IMR-90 (cell line): ENCODE data around the gene CCDC97. TPM values are rescaled to one million over a fixed set of nuclear protein-coding genes. Genes with fewer than 3 reads are reported as not detected.

Source experiments
- ATAC-seq: fragments of 200-7000 bp; cut with Tn5 transposase; 2 replicates; pipeline ENCODE4 v1.9.1; 2020; ENCODE audit warnings: low read depth, mild to moderate bottlenecking, moderate library complexity
- BruUV-seq: library from RNA; stranded (reverse); fragments of 400-500 nt; replicated peaks from 2 replicates; lab custom pipeline; 2021; lab: Mats Ljungman, UMichigan
- CTCF ChIA-PET: fragments of 300-600 bp; formaldehyde crosslinking; extraction: SDS; loops from one replicate; lab custom pipeline; 2021; ENCODE audit warnings: antibody characterized with exemption; lab: Yijun Ruan, JAX
- POLR2A ChIA-PET: fragments of 300-600 bp; sonication (Branson Sonifier 250); formaldehyde crosslinking; loops from one replicate; lab custom pipeline; 2022; ENCODE audit warnings: antibody characterized with exemption; ENCODE audit not compliant: unreplicated experiment; lab: Charles Lee
- DNase-seq: peaks from one replicate; pipeline ENCODE4 v3.0.0; 2013
- H2AFZ ChIP-seq: replicated peaks from 2 replicates; pipeline ENCODE3; 2013; ENCODE audit warnings: low read length, mild to moderate bottlenecking; ENCODE audit not compliant: poor library complexity
- H2AK5ac ChIP-seq: 2 replicates; pipeline ENCODE4 v1.6.1; 2013; ENCODE audit warnings: low read depth, low read length, inconsistent platforms
- H2AK9ac ChIP-seq: replicated peaks from 2 replicates; pipeline ENCODE3; 2013; ENCODE audit warnings: mild to moderate bottlenecking, low read depth, low read length, moderate library complexity; ENCODE audit not compliant: poor library complexity
- H2BK120ac ChIP-seq: 2 replicates; pipeline ENCODE4 v1.6.1; 2013; ENCODE audit warnings: low read depth, low read length, inconsistent platforms
- H2BK15ac ChIP-seq: 3 replicates; pipeline ENCODE4 v1.6.1; 2013; ENCODE audit warnings: low read depth, low read length, inconsistent platforms
- H2BK20ac ChIP-seq: 2 replicates; pipeline ENCODE4 v1.6.1; 2013; ENCODE audit warnings: low read depth, mild to moderate bottlenecking, inconsistent platforms, low read length, moderate library complexity
- H2BK5ac ChIP-seq: 2 replicates; pipeline ENCODE4 v1.6.1; 2013; ENCODE audit warnings: mild to moderate bottlenecking, low read depth, low read length, inconsistent platforms; ENCODE audit not compliant: poor library complexity, severe bottlenecking
- H3K14ac ChIP-seq: replicated peaks from 2 replicates; pipeline ENCODE4 v1.6.1; 2013; ENCODE audit warnings: low read depth, low read length, inconsistent platforms
- H3K18ac ChIP-seq: 2 replicates; pipeline ENCODE4 v1.6.1; 2013; ENCODE audit warnings: low read depth, low read length, control low read depth
- H3K23ac ChIP-seq: 2 replicates; pipeline ENCODE4 v1.6.1; 2013; ENCODE audit warnings: low read depth, low read length, inconsistent platforms
- H3K27ac ChIP-seq: 2 replicates; pipeline ENCODE4 v1.5.1; 2013; ENCODE audit warnings: mild to moderate bottlenecking, control low read depth, low read length; ENCODE audit not compliant: insufficient read depth
- H3K27me3 ChIP-seq: 2 replicates; pipeline ENCODE4 v1.6.1; 2013; ENCODE audit warnings: low read length; ENCODE audit not compliant: control insufficient read depth, insufficient read depth
- H3K36me3 ChIP-seq: 2 replicates; pipeline ENCODE4 v1.6.1; 2013; ENCODE audit warnings: low read length, mixed read lengths; ENCODE audit not compliant: control insufficient read depth, insufficient read depth
- H3K4ac ChIP-seq: 2 replicates; pipeline ENCODE4 v1.6.1; 2013; ENCODE audit warnings: low read depth, low read length, inconsistent platforms
- H3K4me1 ChIP-seq: 2 replicates; pipeline ENCODE4 v1.6.1; 2013; ENCODE audit warnings: low read length, mixed read lengths; ENCODE audit not compliant: control insufficient read depth, insufficient read depth
- H3K4me2 ChIP-seq: 2 replicates; pipeline ENCODE4 v1.6.1; 2013; ENCODE audit warnings: low read depth, mild to moderate bottlenecking, control low read depth, low read length, moderate library complexity
- H3K4me3 ChIP-seq: 2 replicates; pipeline ENCODE4 v1.5.1; 2013; ENCODE audit warnings: low read depth, mild to moderate bottlenecking, control low read depth, low read length, moderate library complexity; ENCODE audit not compliant: insufficient read depth
- H3K56ac ChIP-seq: 2 replicates; pipeline ENCODE4 v1.6.1; 2013; ENCODE audit warnings: low read length, inconsistent platforms; ENCODE audit not compliant: insufficient read depth; ENCODE audit errors: extremely low read depth
- H3K79me1 ChIP-seq, 2 experiments: 2 replicates each; pipeline ENCODE4 v1.6.1; 2013; ENCODE audit warnings: low read length in 2 of 2, inconsistent platforms in 1 of 2, low read depth in 1 of 2
- H3K9ac ChIP-seq: 2 replicates; pipeline ENCODE4 v1.6.1; 2013; ENCODE audit warnings: low read depth, low read length, control low read depth
- H3K9me1 ChIP-seq: 2 replicates; pipeline ENCODE4 v1.6.1; 2013; ENCODE audit warnings: low read length, inconsistent platforms; ENCODE audit not compliant: insufficient read depth
- H3K9me3 ChIP-seq: 2 replicates; pipeline ENCODE4 v1.6.1; 2013; ENCODE audit warnings: low read length; ENCODE audit not compliant: control insufficient read depth, insufficient read depth
- H4K20me1 ChIP-seq: 2 replicates; pipeline ENCODE4 v1.6.1; 2013; ENCODE audit warnings: low read length, inconsistent platforms; ENCODE audit not compliant: insufficient read depth
- H4K5ac ChIP-seq: 2 replicates; pipeline ENCODE4 v1.6.1; 2013; ENCODE audit warnings: mild to moderate bottlenecking, low read depth, low read length, control low read depth
- H4K8ac ChIP-seq, 2 experiments: 2 replicates each; pipeline ENCODE4 v1.6.1; 2013; ENCODE audit warnings: low read depth in 2 of 2, low read length in 2 of 2, control low read depth in 1 of 2, inconsistent platforms in 1 of 2
- H4K91ac ChIP-seq: 2 replicates; pipeline ENCODE4 v1.6.1; 2013; ENCODE audit warnings: low read depth, low read length, inconsistent platforms; ENCODE audit not compliant: insufficient read depth
- BHLHE40 ChIP-seq: fragments of 150-350 bp; IDR thresholded peaks from 2 replicates; pipeline ENCODE4 v1.6.1; 2016; ENCODE audit warnings: mild to moderate bottlenecking, low read depth, low read length
- CEBPB ChIP-seq: IDR thresholded peaks from 2 replicates; pipeline ENCODE4 v1.6.1; 2012; ENCODE audit warnings: low read depth, low read length, improper control_type of control experiment
- CHD1 ChIP-seq: IDR thresholded peaks from 2 replicates; pipeline ENCODE4 v1.6.1; 2012; ENCODE audit warnings: low read depth, low read length, improper control_type of control experiment
- CTCF ChIP-seq: conservative IDR thresholded peaks from 2 replicates; pipeline ENCODE4 v1.5.1; 2012; ENCODE audit warnings: mild to moderate bottlenecking, low read depth, low read length, improper control_type of control experiment
- ELK1 ChIP-seq: fragments of 150-350 bp; IDR thresholded peaks from 2 replicates; pipeline ENCODE4 v1.6.1; 2016; ENCODE audit warnings: low read depth, mild to moderate bottlenecking, low read length, moderate library complexity, borderline replicate concordance
- FOS ChIP-seq: fragments of 150-350 bp; IDR thresholded peaks from 2 replicates; pipeline ENCODE4 v1.6.1; 2016; ENCODE audit warnings: low read depth, low read length
- MAFK ChIP-seq: IDR thresholded peaks from 2 replicates; pipeline ENCODE4 v1.6.1; 2012; ENCODE audit warnings: low read depth, low read length, improper control_type of control experiment
- MAZ ChIP-seq: IDR thresholded peaks from 2 replicates; pipeline ENCODE4 v1.6.1; 2012; ENCODE audit warnings: low read depth, mild to moderate bottlenecking, low read length, improper control_type of control experiment, moderate library complexity, borderline replicate concordance
- MXI1 ChIP-seq: IDR thresholded peaks from 2 replicates; pipeline ENCODE4 v1.6.1; 2012; ENCODE audit warnings: low read depth, mild to moderate bottlenecking, low read length, moderate library complexity, borderline replicate concordance
- NFE2L2 ChIP-seq: fragments of 150-350 bp; IDR thresholded peaks from 2 replicates; pipeline ENCODE4 v1.6.1; 2016; ENCODE audit warnings: low read depth, mild to moderate bottlenecking, low read length
- POLR2A ChIP-seq: IDR thresholded peaks from 2 replicates; pipeline ENCODE4 v1.6.1; 2012; ENCODE audit warnings: mild to moderate bottlenecking, low read depth, low read length
- RAD21 ChIP-seq: IDR thresholded peaks from 2 replicates; pipeline ENCODE4 v1.6.1; 2012; ENCODE audit warnings: low read length, improper control_type of control experiment
- RCOR1 ChIP-seq: IDR thresholded peaks from 2 replicates; pipeline ENCODE4 v1.6.1; 2012; ENCODE audit warnings: mild to moderate bottlenecking, low read length, improper control_type of control experiment; ENCODE audit not compliant: insufficient replicate concordance
- RFX5 ChIP-seq: IDR thresholded peaks from 2 replicates; pipeline ENCODE4 v1.8.0; 2012; ENCODE audit warnings: low read depth, mild to moderate bottlenecking, low read length, moderate library complexity
- SMC3 ChIP-seq: fragments of 150-350 bp; IDR thresholded peaks from 2 replicates; pipeline ENCODE4 v1.6.1; 2016; ENCODE audit warnings: low read depth, mild to moderate bottlenecking, antibody characterized with exemption, low read length, moderate library complexity
- USF2 ChIP-seq: fragments of 150-350 bp; IDR thresholded peaks from 2 replicates; pipeline ENCODE4 v1.6.1; 2017; ENCODE audit warnings: mild to moderate bottlenecking, antibody characterized with exemption, low read length, low read depth
- WGBS, 2 experiments: methylation state at CpG; one replicate each; pipeline versions ENCODE4 v1.1.5 to v1.1.7; 2013; ENCODE audit warnings: missing lambda C conversion rate in 2 of 2; ENCODE audit not compliant: insufficient read length in 1 of 2; ENCODE audit errors: extremely low coverage in 2 of 2; 5-methylcytosine and 5-hydroxymethylcytosine counted together
- dilution Hi-C: fragments of 300-500 bp; cut with HindIII; formaldehyde crosslinking; loops from one replicate; pipeline ENCODE4 v1.14.3; 2018; ENCODE audit warnings: low sequenced_read_pairs; ENCODE audit not compliant: unreplicated experiment
- in situ Hi-C: fragments of 300-500 bp; cut with MboI; formaldehyde crosslinking; loops from 3 replicates; pipeline ENCODE4 v1.14.3; 2019; ENCODE audit warnings: low sequenced_read_pairs, inconsistent platforms, mixed read lengths
- intact Hi-C: fragments of 100-400 bp; cut with micrococcal nuclease; formaldehyde crosslinking; loops from 2 replicates; pipeline ENCODE4 v1.10.0; 2022
- polyA plus RNA-seq, 3 experiments: library from polyadenylated mRNA; depleted of rRNA; stranded (reverse); fragments of >200 nt; gene quantifications; 2 replicates each; pipeline ENCODE4 v1.2.3, GENCODE V29; 2012; ENCODE audit warnings: low replicate concordance in 1 of 3
- total RNA-seq: library from RNA; depleted of rRNA; stranded (reverse); fragments of >200 nt; gene quantifications from 2 replicates; pipeline ENCODE4 v1.2.3, GENCODE V29; 2012

Gene CCDC97
- total and polyA plus RNA-seq, 2 of the 4 experiments (the other 2 are of a cell fraction), result 4.1 to 11.0 TPM

- Histone ChIP-seq H2AFZ (no peak overlapping the region), H4K5ac (no peak overlapping the region), H3K27ac (no peak overlapping the region), H2BK5ac (no peak overlapping the region), H3K9me1 (peaks cover 8% of the 10 kb centered on the region), H3K4me2 (no peak overlapping the region), H2AK5ac (no peak overlapping the region), H3K4me1 (peaks cover 16% of the 10 kb centered on the region), H3K23ac (no peak overlapping the region), H2BK15ac (no peak overlapping the region), H3K27me3 (no peaks in the 10 kb centered on the region), H3K79me1 (peaks cover 9 to 38% of the 10 kb centered on the region in 2 experiments), H3K56ac (no peak overlapping the region), H4K91ac (no peak overlapping the region), H3K18ac (no peak overlapping the region), H3K36me3 (no peaks in the 10 kb centered on the region), H3K4me3 (no peak overlapping the region), H2BK120ac (no peak overlapping the region), H2BK20ac (no peak overlapping the region), H3K4ac (no peak overlapping the region), H4K8ac (no peak overlapping the region), H2AK9ac (no peak overlapping the region), H3K14ac (no peak overlapping the region), H3K9me3 (no peaks in the 10 kb centered on the region), H4K20me1 (peaks cover 3% of the 10 kb centered on the region; the same call in 1 of the 2 replicates), H3K9ac (no peak overlapping the region)
- dilution Hi-C loops, result no loop called here
- CTCF ChIA-PET, result no interaction called here
- TF ChIP-seq CTCF (no peak), RFX5 (no peak), FOS (no peak), MXI1 (no peak), RAD21 (no peak), CHD1 (no peak), MAZ (no peak), NFE2L2 (no peak), CEBPB (no peak), ELK1 (no peak), USF2 (no peak), RCOR1 (no peak), BHLHE40 (no peak), POLR2A (no peak), SMC3 (no peak), MAFK (no peak)
- WGBS, 2 experiments, result 100% methylated on average over 2 of the region's 8 CpGs; no CpG with 5 or more reads in 1 of the 2 experiments
- ATAC-seq, result no peak
- POLR2A ChIA-PET, result no interaction called here
- intact Hi-C loops, result no loop called here
- BruUV-seq, result no TSS peak
- in situ Hi-C loops, result no loop called here
- no peak for DNase-seq
These were observed 61.6 kb downstream of the CCDC97 start for GRCh38 chr19:41371541-41371940.
